ENCODE data around the gene RPL38.
A peak's percentile ranks its signal among the peaks of the same experiment; 100 is the strongest.
"Not testable (repeated sequence)": the region's sequence is repeated elsewhere in the genome, so short reads cannot be mapped to it uniquely, and the experiment has no call there.

RPL38 gene

GRCh38 chr17:74186498-74186897 lies 17.0 kb upstream of the RPL38 start:
- Histone ChIP-seq H3K4me3 (replicated peaks; ENCODE audit: insufficient read depth, low read length) (no peak overlapping the region), H3K27ac (replicated peaks) (no peak overlapping the region), H3K27me3 (ENCODE audit: insufficient read depth, poor library complexity, severe bottlenecking) (no peaks in the 10 kb centered on the region)
- TF ChIP-seq, protein P1, sequence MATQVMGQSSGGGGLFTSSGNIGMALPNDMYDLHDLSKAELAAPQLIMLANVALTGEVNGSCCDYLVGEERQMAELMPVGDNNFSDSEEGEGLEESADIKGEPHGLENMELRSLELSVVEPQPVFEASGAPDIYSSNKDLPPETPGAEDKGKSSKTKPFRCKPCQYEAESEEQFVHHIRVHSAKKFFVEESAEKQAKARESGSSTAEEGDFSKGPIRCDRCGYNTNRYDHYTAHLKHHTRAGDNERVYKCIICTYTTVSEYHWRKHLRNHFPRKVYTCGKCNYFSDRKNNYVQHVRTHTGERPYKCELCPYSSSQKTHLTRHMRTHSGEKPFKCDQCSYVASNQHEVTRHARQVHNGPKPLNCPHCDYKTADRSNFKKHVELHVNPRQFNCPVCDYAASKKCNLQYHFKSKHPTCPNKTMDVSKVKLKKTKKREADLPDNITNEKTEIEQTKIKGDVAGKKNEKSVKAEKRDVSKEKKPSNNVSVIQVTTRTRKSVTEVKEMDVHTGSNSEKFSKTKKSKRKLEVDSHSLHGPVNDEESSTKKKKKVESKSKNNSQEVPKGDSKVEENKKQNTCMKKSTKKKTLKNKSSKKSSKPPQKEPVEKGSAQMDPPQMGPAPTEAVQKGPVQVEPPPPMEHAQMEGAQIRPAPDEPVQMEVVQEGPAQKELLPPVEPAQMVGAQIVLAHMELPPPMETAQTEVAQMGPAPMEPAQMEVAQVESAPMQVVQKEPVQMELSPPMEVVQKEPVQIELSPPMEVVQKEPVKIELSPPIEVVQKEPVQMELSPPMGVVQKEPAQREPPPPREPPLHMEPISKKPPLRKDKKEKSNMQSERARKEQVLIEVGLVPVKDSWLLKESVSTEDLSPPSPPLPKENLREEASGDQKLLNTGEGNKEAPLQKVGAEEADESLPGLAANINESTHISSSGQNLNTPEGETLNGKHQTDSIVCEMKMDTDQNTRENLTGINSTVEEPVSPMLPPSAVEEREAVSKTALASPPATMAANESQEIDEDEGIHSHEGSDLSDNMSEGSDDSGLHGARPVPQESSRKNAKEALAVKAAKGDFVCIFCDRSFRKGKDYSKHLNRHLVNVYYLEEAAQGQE (IDR thresholded peaks at IDR 0.05; ENCODE audit: insufficient replicate concordance, low read depth), result no peak
- no peak for TF ChIP-seq GABPA (IDR thresholded peaks at IDR 0.05; ENCODE audit: low read depth)
- no peak for TF ChIP-seq POLR2AphosphoS5 (IDR thresholded peaks at IDR 0.05; ENCODE audit: low read depth)
- TF ChIP-seq, protein P2, sequence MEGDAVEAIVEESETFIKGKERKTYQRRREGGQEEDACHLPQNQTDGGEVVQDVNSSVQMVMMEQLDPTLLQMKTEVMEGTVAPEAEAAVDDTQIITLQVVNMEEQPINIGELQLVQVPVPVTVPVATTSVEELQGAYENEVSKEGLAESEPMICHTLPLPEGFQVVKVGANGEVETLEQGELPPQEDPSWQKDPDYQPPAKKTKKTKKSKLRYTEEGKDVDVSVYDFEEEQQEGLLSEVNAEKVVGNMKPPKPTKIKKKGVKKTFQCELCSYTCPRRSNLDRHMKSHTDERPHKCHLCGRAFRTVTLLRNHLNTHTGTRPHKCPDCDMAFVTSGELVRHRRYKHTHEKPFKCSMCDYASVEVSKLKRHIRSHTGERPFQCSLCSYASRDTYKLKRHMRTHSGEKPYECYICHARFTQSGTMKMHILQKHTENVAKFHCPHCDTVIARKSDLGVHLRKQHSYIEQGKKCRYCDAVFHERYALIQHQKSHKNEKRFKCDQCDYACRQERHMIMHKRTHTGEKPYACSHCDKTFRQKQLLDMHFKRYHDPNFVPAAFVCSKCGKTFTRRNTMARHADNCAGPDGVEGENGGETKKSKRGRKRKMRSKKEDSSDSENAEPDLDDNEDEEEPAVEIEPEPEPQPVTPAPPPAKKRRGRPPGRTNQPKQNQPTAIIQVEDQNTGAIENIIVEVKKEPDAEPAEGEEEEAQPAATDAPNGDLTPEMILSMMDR (IDR thresholded peaks at IDR 0.05; ENCODE audit: insufficient read depth, low read length), result no peak
- TF ChIP-seq SPI1 (IDR thresholded peaks at IDR 0.05; ENCODE audit: borderline replicate concordance, low read depth), result no peak
- no peak for DNase-seq (ENCODE audit: low read depth in 1 of 2, low spot score in 1 of 2)

DNA sequence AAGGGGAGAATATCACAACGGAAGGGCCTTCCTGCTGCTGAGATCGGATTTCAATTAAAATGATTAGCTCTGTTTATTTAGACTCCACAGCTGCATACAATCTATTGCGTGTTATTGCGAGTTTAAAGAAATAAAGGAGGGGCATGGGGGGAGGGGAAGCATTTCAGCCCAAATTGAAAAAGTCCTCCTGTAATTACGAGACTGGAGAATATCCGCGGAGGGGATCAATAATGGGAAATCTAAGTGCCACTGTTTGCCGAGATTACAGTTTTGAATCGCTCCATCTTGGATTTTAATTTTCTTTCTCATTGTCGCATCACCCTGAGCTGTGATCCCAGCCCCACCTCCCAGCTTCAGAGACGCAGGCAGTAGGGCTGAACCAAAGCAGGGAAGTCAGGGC lies 15.7 kb upstream of the RPL38 start:
- DNase-seq (ENCODE audit: low read depth in 1 of 2, low spot score in 1 of 2), result no peak
- TF ChIP-seq POLR2AphosphoS5 (IDR thresholded peaks at IDR 0.05; ENCODE audit: low read depth) (no peak), SPI1 (IDR thresholded peaks at IDR 0.05; ENCODE audit: borderline replicate concordance, low read depth) (no peak), GABPA (IDR thresholded peaks at IDR 0.05; ENCODE audit: low read depth) (no peak)
- TF ChIP-seq, protein P2 (IDR thresholded peaks at IDR 0.05; ENCODE audit: insufficient read depth, low read length), result no peak
- TF ChIP-seq, protein P1 (IDR thresholded peaks at IDR 0.05; ENCODE audit: insufficient replicate concordance, low read depth), result no peak
- Histone ChIP-seq H3K27ac (replicated peaks) (no peak overlapping the region), H3K27me3 (ENCODE audit: insufficient read depth, poor library complexity, severe bottlenecking) (no peaks in the 10 kb centered on the region), H3K4me3 (replicated peaks; ENCODE audit: insufficient read depth, low read length) (no peak overlapping the region)

- H3K4me3 ChIP-seq (replicated peaks; ENCODE audit: insufficient read depth, low read length); H3K27me3 ChIP-seq (ENCODE audit: insufficient read depth, poor library complexity, severe bottlenecking); H3K27ac ChIP-seq (replicated peaks); DNase-seq (ENCODE audit: low read depth in 1 of 2, low spot score in 1 of 2): not testable (repeated sequence)
Measured at GRCh38 chr17:74188687-74189086, 14.8 kb upstream of the RPL38 start.

GRCh38 chr17:74190154-74190553 lies 13.3 kb upstream of the RPL38 start:
- Histone ChIP-seq H3K27me3 (ENCODE audit: insufficient read depth, poor library complexity, severe bottlenecking) (peaks cover 4% of the 10 kb centered on the region), H3K27ac (replicated peaks) (no peak overlapping the region), H3K4me3 (replicated peaks; ENCODE audit: insufficient read depth, low read length) (no peak overlapping the region)
- TF ChIP-seq, protein P2 (IDR thresholded peaks at IDR 0.05; ENCODE audit: insufficient read depth, low read length), result no peak
- TF ChIP-seq, protein P1 (IDR thresholded peaks at IDR 0.05; ENCODE audit: insufficient replicate concordance, low read depth), result no peak
- TF ChIP-seq SPI1 (IDR thresholded peaks at IDR 0.05; ENCODE audit: borderline replicate concordance, low read depth), result no peak
- no peak for TF ChIP-seq GABPA (IDR thresholded peaks at IDR 0.05; ENCODE audit: low read depth)
- no peak for TF ChIP-seq POLR2AphosphoS5 (IDR thresholded peaks at IDR 0.05; ENCODE audit: low read depth)
- peak in 1 of 2 experiments; percentile 24 for DNase-seq (ENCODE audit: low read depth in 1 of 2, low spot score in 1 of 2)

Measured in HL-60 (cell line).